Measurements from ENCODE around the gene TGFBRAP1.
A peak's percentile ranks its signal among the peaks of the same experiment; 100 is the strongest.

The TGFBRAP1 gene

DNA sequence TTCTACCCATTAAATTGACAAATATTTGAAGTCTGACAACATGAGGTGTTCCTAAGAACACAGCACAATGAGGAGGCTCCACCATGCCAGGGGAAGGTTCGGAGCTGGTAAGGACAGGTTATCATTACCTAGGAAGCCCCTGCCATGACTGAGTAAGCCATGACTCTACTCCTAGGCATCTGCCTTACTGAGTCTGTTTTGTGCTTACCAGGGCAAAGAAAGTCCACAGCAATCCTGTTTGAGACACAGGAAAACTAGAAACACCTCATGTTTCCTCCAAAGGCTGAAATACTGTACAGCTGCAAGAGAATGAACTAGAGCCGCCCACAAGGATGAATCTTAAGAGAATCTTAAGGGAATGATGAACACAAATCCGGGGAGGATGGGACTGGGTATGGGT, 11.6 kb downstream of the TGFBRAP1 start:
- DNase-seq (ENCODE audit: low read depth in 3 of 3): no peak

DNA sequence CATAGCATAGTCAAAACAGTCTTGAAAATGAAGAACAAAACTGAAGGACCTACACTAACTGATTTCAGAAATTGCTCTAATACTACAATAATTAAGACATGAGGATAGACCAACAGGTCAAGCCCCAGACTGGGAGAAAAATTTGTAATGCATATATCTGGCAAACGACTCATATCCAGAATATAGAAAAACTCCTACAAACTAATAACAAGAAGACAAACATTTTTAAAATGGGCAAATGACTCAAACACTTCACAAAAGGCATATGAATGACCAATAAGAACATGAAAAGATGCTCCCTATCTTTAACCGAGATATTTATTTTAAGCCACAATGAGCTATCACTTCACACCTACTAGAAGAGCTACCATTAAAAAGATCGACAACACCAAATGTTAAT, 14.2 kb downstream of the TGFBRAP1 start:
- no peak for DNase-seq (ENCODE audit: low read depth in 3 of 3)

- DNase-seq (ENCODE audit: low read depth in 3 of 3): no peak
Measured at GRCh38 chr2:105313877-105314276, 15.7 kb downstream of the TGFBRAP1 start.

- no peak for DNase-seq (ENCODE audit: low read depth in 3 of 3)
Measured at GRCh38 chr2:105309147-105309545, 20.4 kb downstream of the TGFBRAP1 start.

GRCh38 chr2:105308382-105309146, 21.0 kb downstream of the TGFBRAP1 start:
- no peak for DNase-seq (ENCODE audit: low read depth in 3 of 3)

DNA sequence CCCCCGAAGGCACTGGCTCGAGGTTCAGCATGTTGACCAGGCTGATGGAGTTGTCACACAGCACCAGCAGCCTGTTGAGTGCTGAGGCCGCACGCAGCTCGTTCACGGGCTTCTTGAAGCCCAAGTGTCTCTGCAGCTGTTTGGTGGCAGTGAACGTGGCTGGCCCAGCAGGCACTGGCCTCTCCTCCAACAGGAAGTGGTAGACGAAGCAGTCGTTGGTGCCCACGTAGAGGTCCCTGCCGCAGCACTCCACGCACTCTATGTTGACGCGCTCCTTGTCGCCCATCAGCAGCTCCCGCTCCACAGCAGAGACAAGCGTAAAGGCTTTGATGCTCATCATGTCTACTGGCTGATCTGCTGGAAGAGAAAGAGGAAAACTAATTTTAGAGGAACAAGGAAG, 21.6 kb downstream of the TGFBRAP1 start:
- DNase-seq (ENCODE audit: low read depth in 3 of 3): no peak

- no peak for DNase-seq (ENCODE audit: low read depth in 3 of 3)
Measured at GRCh38 chr2:105307550-105307949, 22.0 kb downstream of the TGFBRAP1 start.

- DNase-seq (ENCODE audit: low read depth in 3 of 3): no peak
Measured at GRCh38 chr2:105307146-105307545, 22.4 kb downstream of the TGFBRAP1 start.

- DNase-seq (ENCODE audit: low read depth in 3 of 3): no peak
Measured at GRCh38 chr2:105301646-105302045, 27.9 kb downstream of the TGFBRAP1 start.

- DNase-seq (ENCODE audit: low read depth in 3 of 3): no peak
Measured at GRCh38 chr2:105299290-105299689, 30.2 kb downstream of the TGFBRAP1 start.

- DNase-seq (ENCODE audit: low read depth in 3 of 3): no peak
Measured at GRCh38 chr2:105298017-105298416, 31.5 kb downstream of the TGFBRAP1 start.

DNA sequence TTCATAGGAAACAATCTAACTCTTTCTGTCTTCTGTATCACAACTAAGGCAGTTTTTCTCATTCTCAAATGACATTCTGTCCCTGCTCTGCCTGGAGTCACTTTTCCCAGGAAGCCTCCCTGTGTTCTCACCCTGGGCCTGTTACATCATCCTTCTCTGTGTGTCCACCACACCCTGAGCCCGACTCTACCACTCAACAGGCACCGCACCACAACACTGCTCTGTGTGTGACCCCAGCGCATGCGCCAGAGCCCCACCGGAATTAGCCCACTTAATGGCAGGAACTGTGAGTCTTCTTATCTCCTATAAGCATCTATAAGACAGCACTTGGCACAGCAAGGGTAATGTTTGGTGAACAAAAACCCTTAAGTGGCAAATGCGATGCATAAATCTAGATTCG, 32.3 kb downstream of the TGFBRAP1 start:
- DNase-seq (ENCODE audit: low read depth in 3 of 3): no peak

- DNase-seq (ENCODE audit: low read depth in 3 of 3): no peak
Measured at GRCh38 chr2:105296017-105296611, 33.4 kb downstream of the TGFBRAP1 start.

DNA sequence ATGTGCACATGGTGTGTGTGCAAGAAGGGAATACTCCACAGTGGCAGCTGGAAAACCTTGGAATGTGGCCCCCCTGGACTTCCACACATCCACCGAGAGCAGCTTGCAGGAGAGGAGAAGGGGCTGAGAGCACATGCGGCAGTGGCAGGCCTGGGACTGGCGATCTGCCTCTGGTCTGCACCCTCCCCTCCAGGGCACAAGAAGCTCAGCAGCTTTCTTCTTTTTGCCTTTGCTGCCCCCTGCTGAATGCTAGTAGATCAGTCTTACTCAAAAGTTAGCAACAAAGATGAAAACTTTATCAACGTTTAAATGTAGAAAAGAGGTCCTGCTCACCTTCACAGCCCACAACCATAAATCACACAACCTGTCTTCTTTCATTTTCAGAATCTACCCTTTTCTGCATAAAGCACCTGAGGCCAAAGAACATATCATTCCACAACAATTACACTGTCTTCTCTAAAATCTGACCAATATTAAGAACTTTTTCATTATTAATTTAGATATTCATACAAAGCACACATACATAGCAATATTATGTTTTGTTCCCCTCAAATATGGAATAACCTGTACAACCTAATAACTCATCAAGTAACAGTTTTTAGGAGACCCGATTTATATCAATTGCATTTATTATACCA, 34.6 kb downstream of the TGFBRAP1 start:
- peak in 1 of 3 experiments; percentile 3 for DNase-seq (ENCODE audit: low read depth in 3 of 3)

- DNase-seq (ENCODE audit: low read depth in 3 of 3): no peak
Measured at GRCh38 chr2:105294046-105294445, 35.5 kb downstream of the TGFBRAP1 start.

DNA sequence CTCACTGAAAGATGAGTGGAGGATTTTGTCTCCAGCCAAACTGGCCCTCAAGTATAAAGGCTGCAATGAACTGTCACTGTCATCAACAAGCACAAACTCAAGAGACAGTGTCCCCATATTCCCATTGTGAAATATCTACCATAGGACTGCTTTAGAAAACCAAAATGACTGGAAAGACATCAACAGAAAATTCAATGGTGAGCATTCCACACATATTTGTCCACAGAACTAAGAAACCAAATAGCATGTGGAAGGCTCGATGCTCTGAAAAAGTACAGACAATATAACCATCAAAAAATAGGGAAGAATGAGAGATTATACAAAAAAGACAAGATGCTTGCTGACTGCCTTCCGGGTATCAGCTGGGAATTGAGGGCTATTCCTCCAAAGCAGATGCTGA, 37.6 kb downstream of the TGFBRAP1 start:
- no peak for DNase-seq (ENCODE audit: low read depth in 3 of 3)

- DNase-seq (ENCODE audit: low read depth in 3 of 3): no peak
Measured at GRCh38 chr2:105290981-105291660, 38.4 kb downstream of the TGFBRAP1 start.

DNA sequence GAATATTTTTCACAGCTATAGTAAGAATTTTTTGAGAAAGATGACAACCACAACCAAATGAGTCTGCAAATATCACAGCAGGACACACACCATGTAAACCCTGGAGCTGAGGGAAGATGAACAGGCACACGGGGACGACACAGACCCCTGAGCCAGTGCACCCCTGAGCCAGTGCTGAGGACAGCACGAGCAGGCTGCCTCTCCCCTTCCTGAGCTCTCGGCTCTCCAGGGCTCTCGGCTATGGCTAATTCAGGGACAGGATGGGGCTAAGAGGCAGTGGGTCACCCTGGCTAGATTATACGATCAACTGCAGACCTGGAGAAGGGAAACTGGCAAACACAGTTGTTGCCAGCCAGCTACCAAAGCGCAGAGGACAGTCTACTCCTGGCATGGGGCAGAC, 41.4 kb downstream of the TGFBRAP1 start:
- DNase-seq (ENCODE audit: low read depth in 3 of 3): no peak

- DNase-seq (ENCODE audit: low read depth in 3 of 3): peak in 2 of 3 experiments; percentile 6 to 22
Measured at GRCh38 chr2:105287692-105288091, 41.8 kb downstream of the TGFBRAP1 start.

DNA sequence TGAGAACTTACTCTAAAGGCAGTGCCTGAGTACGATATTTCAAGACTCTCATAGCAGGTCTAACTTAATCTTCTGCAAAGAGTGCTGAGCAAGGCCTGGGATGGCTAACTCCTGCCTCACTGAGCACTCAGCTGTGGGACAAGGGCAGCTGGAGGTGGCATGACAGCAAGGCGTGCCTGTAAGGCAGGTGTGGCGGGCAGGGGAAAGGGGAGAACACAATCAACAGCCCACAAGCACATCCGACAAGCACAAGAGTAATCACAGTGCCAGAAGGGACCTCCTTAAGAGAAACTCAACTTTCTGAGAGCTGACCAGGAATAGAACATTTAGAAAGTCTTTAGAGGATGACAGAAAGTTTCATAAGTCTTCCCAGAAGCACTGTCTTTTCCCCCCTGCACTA, 46.0 kb downstream of the TGFBRAP1 start:
- no peak for DNase-seq (ENCODE audit: low read depth in 3 of 3)

DNA sequence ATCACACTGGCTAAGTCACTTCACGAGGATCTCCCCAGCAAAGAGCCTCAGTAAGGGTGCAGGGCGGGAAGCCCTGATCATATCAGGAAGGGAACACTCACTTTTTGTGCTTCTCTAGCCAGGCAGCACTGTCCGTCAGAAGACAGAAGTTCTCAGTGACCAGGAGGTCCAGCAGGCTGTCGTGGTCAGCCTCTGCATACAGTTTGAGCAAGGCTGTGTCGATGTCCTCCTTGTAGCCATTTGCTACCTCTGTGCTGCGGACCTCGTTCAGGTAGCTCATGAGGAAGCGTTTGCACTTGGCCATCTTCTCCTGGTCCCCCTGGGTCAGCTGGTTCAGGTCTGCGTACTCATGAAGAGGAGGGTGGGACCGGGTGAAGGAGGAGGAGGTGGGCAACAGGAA, 49.3 kb downstream of the TGFBRAP1 start:
- no peak for DNase-seq (ENCODE audit: low read depth in 3 of 3)

DNA sequence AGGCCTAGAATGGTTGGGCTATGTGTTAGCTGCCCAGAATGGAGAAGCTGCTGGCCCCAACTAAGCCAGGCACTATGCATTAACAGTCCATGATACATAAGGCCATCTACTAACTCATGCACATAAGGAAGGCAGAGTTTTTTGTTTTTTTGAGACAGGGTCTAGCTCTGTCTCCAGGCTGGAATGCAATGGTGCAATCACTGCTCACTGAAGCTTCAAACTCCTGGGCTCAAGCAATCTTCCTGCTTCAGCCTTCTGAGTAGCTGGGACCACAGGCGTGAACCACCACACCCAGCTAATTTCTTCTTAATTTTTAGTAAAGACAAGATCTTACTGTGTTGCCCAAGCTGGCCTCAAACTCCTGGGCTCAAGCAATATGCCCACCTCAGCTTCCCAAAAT, 50.4 kb downstream of the TGFBRAP1 start:
- no peak for DNase-seq (ENCODE audit: low read depth in 3 of 3)

GRCh38 chr2:105278654-105279053, 50.9 kb downstream of the TGFBRAP1 start:
- DNase-seq (ENCODE audit: low read depth in 3 of 3): no peak
